PFSK-1 (cell line): ENCODE data around the gene RAET1L.

Experiments used
- FOXP2 ChIP-seq: optimal IDR thresholded peaks from 2 replicates; pipeline ENCODE3; 2011; ENCODE audit warnings: borderline replicate concordance, control low read depth, inconsistent platforms; ENCODE audit not compliant: insufficient read depth; ENCODE audit errors: extremely low read length, extremely low read depth
- POLR2AphosphoS5 ChIP-seq: IDR thresholded peaks from 2 replicates; pipeline ENCODE4 v1.6.1; 2012; ENCODE audit warnings: low read depth, mild to moderate bottlenecking, control low read depth, low read length, moderate library complexity
- REST ChIP-seq, 2 experiments: IDR thresholded peaks; 2 replicates each; pipeline versions ENCODE4 v1.6.1 to v1.8.0; 2011 to 2012; ENCODE audit warnings: low read depth in 2 of 2, low read length in 2 of 2, control low read depth in 1 of 2, inconsistent platforms in 1 of 2, mild to moderate bottlenecking in 1 of 2, moderate library complexity in 1 of 2; ENCODE audit not compliant: insufficient read depth in 1 of 2
- SIN3A ChIP-seq: IDR thresholded peaks from 2 replicates; pipeline ENCODE4 v1.6.1; 2012; ENCODE audit warnings: mild to moderate bottlenecking, low read length, moderate library complexity, borderline replicate concordance; ENCODE audit not compliant: insufficient read depth
- TAF1 ChIP-seq: IDR thresholded peaks from 2 replicates; pipeline ENCODE4 v1.6.1; 2012; ENCODE audit warnings: low read length, control low read depth, borderline replicate concordance; ENCODE audit not compliant: insufficient read depth

RAET1L gene

GRCh38 chr6:150058231-150058792 is 33.0 kb upstream of the RAET1L start:
- TF ChIP-seq TAF1 (no peak), FOXP2 (no peak), SIN3A (no peak), POLR2AphosphoS5 (no peak), REST (IDR thresholded peaks at IDR 0.05; ENCODE audit: insufficient read depth in 1 of 2, low read depth in 2 of 2, low read length in 2 of 2) (no peak)

GRCh38 chr6:150057501-150057951 is 32.2 kb upstream of the RAET1L start:
- TF ChIP-seq FOXP2 (no peak), TAF1 (no peak), REST (IDR thresholded peaks at IDR 0.05; ENCODE audit: insufficient read depth in 1 of 2, low read depth in 2 of 2, low read length in 2 of 2) (no peak), POLR2AphosphoS5 (no peak), SIN3A (no peak)

- TF ChIP-seq FOXP2 (no peak), TAF1 (no peak), SIN3A (no peak), REST (IDR thresholded peaks at IDR 0.05; ENCODE audit: insufficient read depth in 1 of 2, low read depth in 2 of 2, low read length in 2 of 2) (no peak), POLR2AphosphoS5 (no peak)
Observed at GRCh38 chr6:150056916-150057315, 31.6 kb upstream of the RAET1L start.

GRCh38 chr6:150056156-150056555 is 30.8 kb upstream of the RAET1L start:
- TF ChIP-seq FOXP2 (no peak), POLR2AphosphoS5 (no peak), SIN3A (no peak), TAF1 (no peak), REST (IDR thresholded peaks at IDR 0.05; ENCODE audit: insufficient read depth in 1 of 2, low read depth in 2 of 2, low read length in 2 of 2) (no peak)

GRCh38 chr6:150055131-150055530 is 29.8 kb upstream of the RAET1L start:
- TF ChIP-seq POLR2AphosphoS5 (no peak), REST (IDR thresholded peaks at IDR 0.05; ENCODE audit: insufficient read depth in 1 of 2, low read depth in 2 of 2, low read length in 2 of 2) (no peak), FOXP2 (no peak), SIN3A (no peak), TAF1 (no peak)
